Measurements from ENCODE around the gene PARD3.

GRCh38 chr10:34628174-34628796, 186.8 kb downstream of the PARD3 start:
- TF ChIP-seq, protein P1, sequence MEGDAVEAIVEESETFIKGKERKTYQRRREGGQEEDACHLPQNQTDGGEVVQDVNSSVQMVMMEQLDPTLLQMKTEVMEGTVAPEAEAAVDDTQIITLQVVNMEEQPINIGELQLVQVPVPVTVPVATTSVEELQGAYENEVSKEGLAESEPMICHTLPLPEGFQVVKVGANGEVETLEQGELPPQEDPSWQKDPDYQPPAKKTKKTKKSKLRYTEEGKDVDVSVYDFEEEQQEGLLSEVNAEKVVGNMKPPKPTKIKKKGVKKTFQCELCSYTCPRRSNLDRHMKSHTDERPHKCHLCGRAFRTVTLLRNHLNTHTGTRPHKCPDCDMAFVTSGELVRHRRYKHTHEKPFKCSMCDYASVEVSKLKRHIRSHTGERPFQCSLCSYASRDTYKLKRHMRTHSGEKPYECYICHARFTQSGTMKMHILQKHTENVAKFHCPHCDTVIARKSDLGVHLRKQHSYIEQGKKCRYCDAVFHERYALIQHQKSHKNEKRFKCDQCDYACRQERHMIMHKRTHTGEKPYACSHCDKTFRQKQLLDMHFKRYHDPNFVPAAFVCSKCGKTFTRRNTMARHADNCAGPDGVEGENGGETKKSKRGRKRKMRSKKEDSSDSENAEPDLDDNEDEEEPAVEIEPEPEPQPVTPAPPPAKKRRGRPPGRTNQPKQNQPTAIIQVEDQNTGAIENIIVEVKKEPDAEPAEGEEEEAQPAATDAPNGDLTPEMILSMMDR (conservative IDR thresholded peaks at IDR 0.05; ENCODE audit: low read depth, low read length) = no peak
- TF ChIP-seq EZH2phosphoT487 (IDR thresholded peaks at IDR 0.05; ENCODE audit: borderline replicate concordance, low read length) (no peak), EZH2 (IDR thresholded peaks at IDR 0.05; ENCODE audit: low read length, unreplicated experiment) (no peak)
